GM12878 (cell line): ENCODE results near the gene QSOX1. TPM values are rescaled to one million over a fixed set of nuclear protein-coding genes. Genes with fewer than 3 reads are reported as not detected.

Experiments used
- ATAC-seq: fragments of 200-7000 bp; cut with Tn5 transposase; 3 replicates; pipeline ENCODE4 v1.9.1; 2020; ENCODE audit warnings: mild to moderate bottlenecking, moderate library complexity
- BruUV-seq: library from RNA; stranded (reverse); fragments of 400-500 nt; replicated peaks from 2 replicates; lab custom pipeline; 2021; lab: Mats Ljungman, UMichigan
- CTCF ChIA-PET: fragments of 300-600 bp; sonication (Branson Sonifier 250); formaldehyde crosslinking; extraction: SDS; loops from one replicate; lab custom pipeline; 2021; ENCODE audit warnings: inconsistent platforms; lab: Yijun Ruan, JAX
- POLR2A ChIA-PET: fragments of 350-600 bp; formaldehyde crosslinking; extraction: SDS; loops from one replicate; lab custom pipeline; 2021; ENCODE audit warnings: inconsistent platforms; lab: Charles Lee
- RAD21 ChIA-PET: fragments of 300-600 bp; sonication (Branson Sonifier 250); formaldehyde crosslinking; loops from one replicate; lab custom pipeline; 2023; ENCODE audit warnings: antibody characterized with exemption; ENCODE audit not compliant: unreplicated experiment; lab: Charles Lee
- SMC1A ChIA-PET: fragments of 300-600 bp; sonication (Branson Sonifier 250); formaldehyde crosslinking; loops from one replicate; lab custom pipeline; 2023; ENCODE audit not compliant: unreplicated experiment, uncharacterized antibody; lab: Charles Lee
- DNase-seq: peaks from one replicate; pipeline ENCODE4 v3.0.0-alpha.2; 2011; ENCODE audit warnings: low read depth, low spot score
- FAIRE-seq: peaks from 3 replicates; lab custom pipeline; 2011; peaks lifted over from hg19 to GRCh38; lab: Jason Lieb, UNC
- H2AFZ ChIP-seq: 2 replicates; pipeline ENCODE4 v1.6.0; 2011; ENCODE audit warnings: low read depth, low read length, control low read depth; ENCODE audit not compliant: control insufficient read depth
- H3K27ac ChIP-seq: 2 replicates; pipeline ENCODE4 v1.5.1; 2011; ENCODE audit warnings: control low read depth; ENCODE audit not compliant: control insufficient read depth, insufficient read depth
- H3K27me3 ChIP-seq, 2 experiments: replicated peaks in 1 of 2; 2 replicates each; pipeline versions ENCODE4 v1.6.0 to v1.6.1; 2011; ENCODE audit warnings: low read length in 1 of 2; ENCODE audit not compliant: control insufficient read depth in 2 of 2, insufficient read depth in 2 of 2
- H3K36me3 ChIP-seq, 2 experiments: 2 replicates each; pipeline ENCODE4 v1.5.1; 2011; ENCODE audit warnings: low read length in 1 of 2; ENCODE audit not compliant: control insufficient read depth in 2 of 2, insufficient read depth in 2 of 2
- H3K4me1 ChIP-seq: 2 replicates; pipeline ENCODE4 v1.6.1; 2011; ENCODE audit warnings: mild to moderate bottlenecking, low read length, moderate library complexity, mixed read lengths; ENCODE audit not compliant: control insufficient read depth, insufficient read depth
- H3K4me2 ChIP-seq: 2 replicates; pipeline ENCODE4 v1.6.0; 2011; ENCODE audit warnings: control low read depth; ENCODE audit not compliant: control insufficient read depth, insufficient read depth
- H3K4me3 ChIP-seq: fragments of 200-600 bp; sonication (generic); 2 replicates; pipeline ENCODE4 v1.5.1; 2016
- H3K79me2 ChIP-seq: 2 replicates; pipeline ENCODE4 v1.6.0; 2011; ENCODE audit warnings: low read length; ENCODE audit not compliant: control insufficient read depth, insufficient read depth
- H3K9ac ChIP-seq: 2 replicates; pipeline ENCODE4 v1.8.0; 2011; ENCODE audit warnings: low read length, control low read depth, mixed read lengths; ENCODE audit not compliant: control insufficient read depth, insufficient read depth
- H3K9me3 ChIP-seq: replicated peaks from 3 replicates; pipeline ENCODE4 v1.5.1; 2011; ENCODE audit warnings: mild to moderate bottlenecking, low read length; ENCODE audit not compliant: control insufficient read depth, insufficient read depth
- H4K20me1 ChIP-seq: 2 replicates; pipeline ENCODE4 v1.6.0; 2011; ENCODE audit not compliant: control insufficient read depth, insufficient read depth
- ASH2L ChIP-seq: fragments of 300-600, 200-600 bp; sonication (generic); IDR thresholded peaks from 2 replicates; pipeline ENCODE4 v1.6.1; 2017; ENCODE audit warnings: low read depth, mild to moderate bottlenecking, borderline replicate concordance
- BCL11A ChIP-seq: IDR thresholded peaks from 2 replicates; pipeline ENCODE4 v1.6.1; 2011; ENCODE audit warnings: low read depth, low read length
- BCLAF1 ChIP-seq: fragments of 450-650 bp; IDR thresholded peaks from 2 replicates; pipeline ENCODE4 v1.6.1; 2017; ENCODE audit warnings: antibody characterized with exemption, mild to moderate bottlenecking, moderate library complexity
- EP300 ChIP-seq, 2 experiments: fragments of 150-350 bp in 1 of 2; IDR thresholded peaks; 2 replicates each; pipeline ENCODE4 v1.6.1; 2011 to 2012; ENCODE audit warnings: low read depth in 2 of 2, low read length in 2 of 2, borderline replicate concordance in 1 of 2, improper control_type of control experiment in 1 of 2, inconsistent platforms in 1 of 2; ENCODE audit not compliant: control insufficient read depth in 1 of 2
- FOS ChIP-seq: IDR thresholded peaks from 3 replicates; pipeline ENCODE4 v1.6.1; 2011; ENCODE audit warnings: borderline replicate concordance; ENCODE audit not compliant: insufficient read length; ENCODE audit errors: extremely low read depth
- FOXK2 ChIP-seq: fragments of 450-650 bp; IDR thresholded peaks from 2 replicates; pipeline ENCODE4 v1.6.1; 2017; ENCODE audit warnings: mild to moderate bottlenecking, moderate library complexity
- HDAC6 ChIP-seq: fragments of 200-600 bp; sonication (generic); IDR thresholded peaks from one replicate; pipeline ENCODE4 v1.8.0; 2017; ENCODE audit warnings: antibody characterized with exemption; ENCODE audit not compliant: unreplicated experiment
- HSF1 ChIP-seq: fragments of 150-350 bp; IDR thresholded peaks from 2 replicates; pipeline ENCODE4 v1.6.1; 2014; ENCODE audit warnings: mild to moderate bottlenecking, low read depth, low read length
- NR2F1 ChIP-seq: fragments of 450-650 bp; conservative IDR thresholded peaks from 2 replicates; pipeline ENCODE4 v1.6.1; 2017; ENCODE audit warnings: mild to moderate bottlenecking
- SP1 ChIP-seq: IDR thresholded peaks from one replicate; pipeline ENCODE4 v1.6.1; 2011; ENCODE audit warnings: low read depth, low read length
- TAF1 ChIP-seq: IDR thresholded peaks from 2 replicates; pipeline ENCODE4 v1.6.1; 2011; ENCODE audit warnings: mild to moderate bottlenecking, low read depth, low read length, borderline replicate concordance
- ZNF217 ChIP-seq: fragments of 450-650 bp; IDR thresholded peaks from 2 replicates; pipeline ENCODE4 v1.6.1; 2017; ENCODE audit warnings: antibody characterized with exemption, mild to moderate bottlenecking
- WGBS: methylation state at CpG from one replicate; pipeline ENCODE4 v1.1.6; 2016; ENCODE audit warnings: low lambda C conversion rate; ENCODE audit not compliant: insufficient replicate concordance, insufficient coverage; ENCODE audit errors: missing lambda C conversion rate; 5-methylcytosine and 5-hydroxymethylcytosine counted together
- in situ Hi-C: fragments of 300-500 bp; cut with MboI; formaldehyde crosslinking; loops from 9 replicates; pipeline ENCODE4 v1.14.3; 2018; ENCODE audit warnings: mixed read lengths
- intact Hi-C: fragments of 100-400 bp; cut with micrococcal nuclease; formaldehyde crosslinking; loops from one replicate; pipeline ENCODE4 v1.14.2; 2022; ENCODE audit not compliant: unreplicated experiment
- polyA plus RNA-seq, 11 experiments: library from polyadenylated mRNA; depleted of rRNA in 4 of 11; unstranded in 6 of 11; stranded (reverse) in 5 of 11; fragments of >200 nt; fragmentation: Nextera tagmentation in 4 of 11; fragmentation: Illumina TruSeq in 1 of 11; extraction: Ambion mirVana in 4 of 11; extraction: Trizol in 1 of 11; gene quantifications; 1 replicate in 1 of 11; 2 replicates in 10 of 11; pipeline versions ENCODE4 v1.2.1 to v1.2.3, GENCODE V29; 2011 to 2016; ENCODE audit warnings: inconsistent platforms in 2 of 11, missing spikeins in 2 of 11, low read depth in 1 of 11
- total RNA-seq, 4 experiments: library from RNA; depleted of rRNA in 3 of 4; stranded (reverse); fragments of >200 nt in 3 of 4; fragmentation: Illumina TruSeq in 1 of 4; extraction: Trizol in 1 of 4; gene quantifications; 2 replicates each; pipeline versions ENCODE4 v1.2.1 to v1.2.3, GENCODE V29; 2013 to 2021

The QSOX1 gene
- total and polyA plus RNA-seq, 10 of the 15 experiments (the other 5 are each of a cell fraction or from before 2014, with no cell fraction given) = 1.8 to 31.3 (median 11.2) TPM

GRCh38 chr1:180247580-180247979, 92.9 kb downstream of the QSOX1 start:
- CTCF ChIA-PET = interaction anchor here (0.6 to 1.4 kb wide), 4 partner anchors 64 to 168 kb away, joined by 3 to 4 read pairs (median 4); no protein-coding TSS in a partner anchor

More at GRCh38 chr1:180247580-180247979, 92.9 kb downstream of the QSOX1 start:
- Histone ChIP-seq H3K27me3 (no peaks in the 10 kb centered on the region), H2AFZ (no peak overlapping the region), H3K36me3 (no peaks in the 10 kb centered on the region), H3K4me3 (no peak overlapping the region), H3K4me2 (no peak overlapping the region), H3K4me1 (no peaks in the 10 kb centered on the region; the same call in 1 of the 2 replicates), H3K9ac (no peak overlapping the region), H3K9me3 (no peaks in the 10 kb centered on the region), H3K79me2 (no peaks in the 10 kb centered on the region), H4K20me1 (no peaks in the 10 kb centered on the region), H3K27ac (no peak overlapping the region)
- SMC1A ChIA-PET = no interaction called here
- intact Hi-C loops = no loop called here
- BruUV-seq = no TSS peak
- DNase-seq = no peak
- no peak for TF ChIP-seq FOXK2
- no peak for TF ChIP-seq HDAC6
- no peak for TF ChIP-seq EP300 (IDR thresholded peaks at IDR 0.05; ENCODE audit: borderline replicate concordance in 1 of 2, control insufficient read depth in 1 of 2, low read depth in 2 of 2, low read length in 2 of 2)
- TF ChIP-seq TAF1 = no peak
- TF ChIP-seq ZNF217 = no peak
- no peak for TF ChIP-seq NR2F1
- no peak for TF ChIP-seq HSF1
- no peak for TF ChIP-seq ASH2L
- no peak for TF ChIP-seq SP1
- TF ChIP-seq BCLAF1 = no peak
- no peak for TF ChIP-seq BCL11A
- TF ChIP-seq FOS = no peak
- 81% methylated on average over 4 of the region's 4 CpGs for WGBS
- ATAC-seq = no peak
- RAD21 ChIA-PET = no interaction called here
- FAIRE-seq = no peak
- in situ Hi-C loops = loop anchor here (5.0 kb wide), 1 partner anchor 50 kb away; no protein-coding TSS in a partner anchor
- POLR2A ChIA-PET = no interaction called here
